HepG2 (cell line): ENCODE results near the gene NOXO1. TPM values are rescaled to one million over a fixed set of nuclear protein-coding genes. Genes with fewer than 3 reads are reported as not detected.
A peak's percentile ranks its signal among the peaks of the same experiment; 100 is the strongest.

ENCODE experiments used
- ATAC-seq: fragments of 200-7000 bp; cut with Tn5 transposase; 3 replicates; pipeline ENCODE4 v1.9.1; 2020; ENCODE audit warnings: mild to moderate bottlenecking, moderate library complexity
- BruUV-seq: library from RNA; stranded (reverse); fragments of 400-500 nt; replicated peaks from 2 replicates; lab custom pipeline; 2021; lab: Mats Ljungman, UMichigan
- CTCF ChIA-PET: fragments of 300-600 bp; formaldehyde crosslinking; extraction: SDS; loops from one replicate; lab custom pipeline; 2021; ENCODE audit warnings: low total read pairs, inconsistent platforms, low intra/inter-chr PET ratio; lab: Yijun Ruan, JAX
- POLR2A ChIA-PET: fragments of 350-600 bp; sonication (Branson Sonifier 250); formaldehyde crosslinking; loops from one replicate; lab custom pipeline; 2020; ENCODE audit warnings: antibody characterized with exemption, inconsistent platforms; lab: Yijun Ruan, JAX
- DNase-seq: peaks from one replicate; pipeline ENCODE4 v3.0.0-alpha.2; 2015; ENCODE audit warnings: low spot score
- FAIRE-seq: peaks from 3 replicates; lab custom pipeline; 2011; peaks lifted over from hg19 to GRCh38; lab: Jason Lieb, UNC
- H2AFZ ChIP-seq: one replicate; pipeline ENCODE4 v1.6.1; 2011; ENCODE audit warnings: low read length, inconsistent platforms
- H3K27ac ChIP-seq: fragments of 300-600 bp; 3 replicates; pipeline ENCODE4 v1.8.0; 2011; ENCODE audit warnings: mixed run types, mild to moderate bottlenecking, mixed read lengths, low read length, inconsistent platforms; ENCODE audit not compliant: insufficient read depth; ENCODE audit errors: extremely low read length
- H3K27me3 ChIP-seq, 2 experiments: fragments of 200-600 bp in 1 of 2; 2 replicates in 1 of 2; 3 replicates in 1 of 2; pipeline versions ENCODE4 v1.6.0 to v1.8.0; 2011; ENCODE audit warnings: low read length in 2 of 2, mild to moderate bottlenecking in 2 of 2, moderate library complexity in 2 of 2, inconsistent platforms in 1 of 2; ENCODE audit not compliant: insufficient read depth in 2 of 2, control insufficient read depth in 1 of 2
- H3K36me3 ChIP-seq, 2 experiments: fragments of 200-600 bp in 1 of 2; replicated peaks in 1 of 2; 2 replicates in 1 of 2; 3 replicates in 1 of 2; pipeline versions ENCODE4 v1.5.1 to v1.8.0; 2011; ENCODE audit warnings: low read length in 2 of 2, inconsistent platforms in 1 of 2; ENCODE audit not compliant: insufficient read depth in 2 of 2, control insufficient read depth in 1 of 2
- H3K4me1 ChIP-seq: 2 replicates; pipeline ENCODE4 v1.5.1; 2012; ENCODE audit warnings: low read length, inconsistent platforms; ENCODE audit not compliant: insufficient read depth
- H3K4me2 ChIP-seq: 2 replicates; pipeline ENCODE4 v1.6.0; 2011; ENCODE audit warnings: low read depth, low read length, inconsistent platforms
- H3K4me3 ChIP-seq, 3 experiments: fragments of 200-600 bp in 1 of 3; sonication (generic), shearing (Covaris generic) in 1 of 3; replicated peaks in 1 of 3; 2 replicates each; pipeline ENCODE4 v1.5.1; 2011 to 2016; ENCODE audit warnings: low read length in 3 of 3, inconsistent platforms in 2 of 3, low read depth in 2 of 3, mild to moderate bottlenecking in 2 of 3, control low read depth in 1 of 3, mixed read lengths in 1 of 3; ENCODE audit not compliant: insufficient read depth in 1 of 3
- H3K79me2 ChIP-seq: one replicate; pipeline ENCODE4 v1.6.1; 2011; ENCODE audit warnings: low read length, inconsistent platforms; ENCODE audit not compliant: insufficient read depth
- H3K9ac ChIP-seq: 2 replicates; pipeline ENCODE4 v1.6.0; 2011; ENCODE audit warnings: mild to moderate bottlenecking, low read depth, low read length, inconsistent platforms; ENCODE audit not compliant: insufficient read depth
- H3K9me3 ChIP-seq: 2 replicates; pipeline ENCODE4 v1.5.1; 2012; ENCODE audit warnings: mild to moderate bottlenecking, low read length
- H4K20me1 ChIP-seq: 2 replicates; pipeline ENCODE4 v1.6.0; 2011; ENCODE audit warnings: inconsistent platforms, mild to moderate bottlenecking, low read length, moderate library complexity; ENCODE audit not compliant: insufficient read depth
- FOXA1 ChIP-seq, 2 experiments: fragments of 450-650 bp in 1 of 2; sonication (generic) in 1 of 2; formaldehyde crosslinking in 1 of 2; IDR thresholded peaks; 2 replicates each; pipeline versions ENCODE4 v1.4.0 to v1.6.1; 2016 to 2020; ENCODE audit warnings: missing genetic modification reagents in 1 of 2
- FOXP4 ChIP-seq: sonication (generic); formaldehyde crosslinking; IDR thresholded peaks from 2 replicates; pipeline ENCODE4 v1.4.0; 2020; ENCODE audit warnings: missing genetic modification reagents
- HMGXB4 ChIP-seq, 2 experiments: sonication (generic) in 1 of 2; formaldehyde crosslinking in 1 of 2; IDR thresholded peaks; 2 replicates each; pipeline versions ENCODE4 v1.4.0 to v1.6.1; 2018 to 2020; ENCODE audit warnings: missing genetic modification reagents in 2 of 2, borderline replicate concordance in 1 of 2, low read depth in 1 of 2, mild to moderate bottlenecking in 1 of 2, missing biosample characterization in 1 of 2
- MEIS2 ChIP-seq: sonication (generic); formaldehyde crosslinking; IDR thresholded peaks from 2 replicates; pipeline ENCODE4 v1.9.0; 2021; ENCODE audit warnings: mild to moderate bottlenecking, missing genetic modification reagents
- MXD1 ChIP-seq: sonication (generic); formaldehyde crosslinking; IDR thresholded peaks from 2 replicates; pipeline ENCODE4 v1.4.0; 2020; ENCODE audit warnings: mild to moderate bottlenecking, missing genetic modification reagents
- PATZ1 ChIP-seq: sonication (generic); formaldehyde crosslinking; IDR thresholded peaks from 2 replicates; pipeline ENCODE4 v1.4.0; 2020; ENCODE audit warnings: missing genetic modification reagents
- SIN3A ChIP-seq: IDR thresholded peaks from 2 replicates; pipeline ENCODE4 v1.6.1; 2011; ENCODE audit warnings: low read depth, mild to moderate bottlenecking, control low read depth, low read length, borderline replicate concordance
- SRSF4 ChIP-seq: fragments of 200-400 bp; formaldehyde crosslinking; IDR thresholded peaks from one replicate; pipeline ENCODE4 v1.6.1; 2018; ENCODE audit warnings: mild to moderate bottlenecking, low read depth, low read length, moderate library complexity; ENCODE audit not compliant: poor library complexity, severe bottlenecking
- ZNF281 ChIP-seq: sonication (generic); formaldehyde crosslinking; IDR thresholded peaks from 2 replicates; pipeline ENCODE4 v1.4.0; 2020; ENCODE audit warnings: missing genetic modification reagents, borderline replicate concordance
- WGBS: methylation state at CpG from one replicate; pipeline ENCODE4 v1.1.6; 2017; ENCODE audit warnings: low lambda C conversion rate; 5-methylcytosine and 5-hydroxymethylcytosine counted together
- in situ Hi-C: cut with HindIII; loops from 2 replicates; pipeline ENCODE4 v1.10.0; 2017; ENCODE audit warnings: low pct_unique_long_range_greater_than_20kb; ENCODE audit not compliant: extremely low pct_ligation_motif_present
- intact Hi-C: fragments of 100-400 bp; cut with micrococcal nuclease; formaldehyde crosslinking; loops from one replicate; pipeline ENCODE4 v1.10.0; 2022; ENCODE audit not compliant: unreplicated experiment
- polyA plus RNA-seq, 8 experiments: library from polyadenylated mRNA; depleted of rRNA in 3 of 8; stranded (reverse) in 7 of 8; unstranded in 1 of 8; fragments of >200 nt; fragmentation: Illumina TruSeq in 4 of 8; extraction: Trizol in 4 of 8; gene quantifications; 2 replicates each; pipeline versions ENCODE4 v1.2.1 to v1.2.3, GENCODE V29; 2011 to 2016; ENCODE audit warnings: low read depth in 4 of 8, missing spikeins in 1 of 8, mixed read lengths in 1 of 8; ENCODE audit not compliant: insufficient read depth in 1 of 8
- total RNA-seq, 5 experiments: library from RNA; depleted of rRNA; stranded (reverse); fragments of >200 nt; fragmentation: Illumina TruSeq; extraction: Trizol; gene quantifications; 2 replicates each; pipeline ENCODE4 v1.2.3, GENCODE V29; 2016; ENCODE audit warnings: low read depth in 1 of 5

Gene NOXO1
- total and polyA plus RNA-seq, 2 of the 13 experiments (the other 11 are each of a cell fraction or from before 2014, with no cell fraction given), result 0.69 to 1.4 TPM

GRCh38 chr16:2019921-2020831, 38.9 kb upstream of the NOXO1 start (continued):
- TF ChIP-seq HMGXB4 (CRISPR knock-in tag; IDR thresholded peaks at IDR 0.05; ENCODE audit: borderline replicate concordance in 1 of 2, low read depth in 1 of 2) (0 out of 4 replicates have a peak, but pooled peaks of 1 of the 2 experiments have one; percentile 22), FOXA1 (IDR thresholded peaks at IDR 0.05) (no peak), FOXA1 (CRISPR knock-in tag; IDR thresholded peaks at IDR 0.05) (0 out of 2 replicates have a peak, but pooled peaks have one; percentile 22), FOXP4 (CRISPR knock-in tag) (peak; percentile 30; the same call in 1 of the 2 replicates), SIN3A (no peak), MEIS2 (CRISPR knock-in tag) (no peak)

- no peak for ATAC-seq
- Histone ChIP-seq H2AFZ (no peak within 1 kb of the TSS), H3K9me3 (no peaks in the 10 kb centered on the region), H3K4me2 (peak within 1 kb of the TSS; percentile 68), H3K27ac (no peak within 1 kb of the TSS), H3K79me2 (no peaks in the 10 kb centered on the region), H3K4me3 (peak within 1 kb of the TSS; percentile 26 to 65 (median 35); a peak in 4 of 6 replicates), H3K4me1 (peaks cover 64% of the 10 kb centered on the region), H4K20me1 (no peaks in the 10 kb centered on the region), H3K36me3 (no peaks in the 10 kb centered on the region), H3K27me3 (peaks cover 3 to 20% of the 10 kb centered on the region in 2 experiments; a peak in 3 of 5 replicates), H3K9ac (0 out of 2 replicates have a peak within 1 kb of the TSS, but pooled peaks have one; percentile 3)
- ChIA-PET POLR2A (interaction anchor here (0.8 to 1.2 kb wide), 4 partner anchors 10 to 136 kb away, joined by 3 to 6 read pairs (median 4); partner anchors contain the start of gene TRAF7), CTCF (no interaction called here)
- in situ Hi-C loops (no loop called here), intact Hi-C loops (no loop called here)
- DNase-seq, result no peak
- WGBS, result 3% methylated on average over 5 of the region's 33 CpGs
- no TSS peak for BruUV-seq
- no peak for FAIRE-seq
- TF ChIP-seq SRSF4, result no peak
- TF ChIP-seq ZNF281, result peak; percentile 63; the same call in 1 of the 2 replicates
- TF ChIP-seq MXD1 (CRISPR knock-in tag), result 0 out of 2 replicates have a peak, but pooled peaks have one; percentile 11
- peak; percentile 37; the same call in 1 of the 2 replicates for TF ChIP-seq PATZ1 (CRISPR knock-in tag)
Observed at GRCh38 chr16:2019518-2019920, 38.2 kb upstream of the NOXO1 start, which contains the start of gene NPW. NPW (plus strand) TSS chr16:2019785.
